Measurements from ENCODE around the gene MMP14. TPM values are rescaled to one million over a fixed set of nuclear protein-coding genes. Genes with fewer than 3 reads are reported as not detected.

MMP14 gene
- total RNA-seq, 1 donor from 2014 or later = 306 TPM

DNA sequence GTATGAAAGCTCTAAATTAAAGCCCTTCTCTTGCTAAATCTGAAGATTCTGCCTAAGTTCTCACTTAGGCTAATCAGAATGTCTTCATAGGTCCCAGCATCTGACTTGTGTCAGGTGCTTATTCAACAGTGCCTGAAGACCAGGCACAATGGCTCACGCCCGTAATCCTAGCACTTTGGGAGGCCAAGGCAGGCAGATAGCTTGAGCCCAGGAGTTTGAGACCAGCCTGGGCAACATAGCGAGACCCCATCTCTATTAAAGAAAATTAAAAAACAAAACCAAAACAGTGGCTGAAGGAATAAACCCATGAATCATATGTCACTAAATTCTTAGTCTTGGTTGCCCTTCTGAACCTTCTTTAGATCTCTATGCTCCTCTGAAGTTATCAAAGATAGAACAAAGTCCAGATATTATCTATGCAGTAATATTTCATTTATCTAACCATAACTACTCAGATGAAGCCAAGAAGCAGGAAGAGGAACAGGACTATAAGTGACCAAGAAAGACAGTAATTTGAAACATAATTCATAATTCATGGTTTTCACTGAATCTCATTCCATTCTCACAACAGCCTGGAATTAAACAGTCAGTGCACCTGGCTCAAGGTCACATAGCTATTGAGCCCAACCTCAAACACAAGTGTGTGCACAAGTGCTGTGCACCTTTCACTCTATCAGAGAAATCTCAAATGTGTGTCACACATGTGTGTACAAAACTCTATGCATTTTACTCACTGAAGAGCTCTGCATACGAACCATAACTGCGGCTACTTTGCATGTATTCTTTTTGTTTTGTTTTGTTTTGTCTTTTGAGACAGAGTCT is 27.8 kb upstream of the MMP14 start:
- peaks cover 4% of the 10 kb centered on the region for H3K9me3 Mint-ChIP-seq
- TF ChIP-seq, protein P1, sequence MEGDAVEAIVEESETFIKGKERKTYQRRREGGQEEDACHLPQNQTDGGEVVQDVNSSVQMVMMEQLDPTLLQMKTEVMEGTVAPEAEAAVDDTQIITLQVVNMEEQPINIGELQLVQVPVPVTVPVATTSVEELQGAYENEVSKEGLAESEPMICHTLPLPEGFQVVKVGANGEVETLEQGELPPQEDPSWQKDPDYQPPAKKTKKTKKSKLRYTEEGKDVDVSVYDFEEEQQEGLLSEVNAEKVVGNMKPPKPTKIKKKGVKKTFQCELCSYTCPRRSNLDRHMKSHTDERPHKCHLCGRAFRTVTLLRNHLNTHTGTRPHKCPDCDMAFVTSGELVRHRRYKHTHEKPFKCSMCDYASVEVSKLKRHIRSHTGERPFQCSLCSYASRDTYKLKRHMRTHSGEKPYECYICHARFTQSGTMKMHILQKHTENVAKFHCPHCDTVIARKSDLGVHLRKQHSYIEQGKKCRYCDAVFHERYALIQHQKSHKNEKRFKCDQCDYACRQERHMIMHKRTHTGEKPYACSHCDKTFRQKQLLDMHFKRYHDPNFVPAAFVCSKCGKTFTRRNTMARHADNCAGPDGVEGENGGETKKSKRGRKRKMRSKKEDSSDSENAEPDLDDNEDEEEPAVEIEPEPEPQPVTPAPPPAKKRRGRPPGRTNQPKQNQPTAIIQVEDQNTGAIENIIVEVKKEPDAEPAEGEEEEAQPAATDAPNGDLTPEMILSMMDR (IDR thresholded peaks at IDR 0.05; ENCODE audit: unreplicated experiment) = no peak
- H3K27ac Mint-ChIP-seq = peak overlapping the region; percentile 80
- no peak for DNase-seq (ENCODE audit: low spot score in 2 of 2, unreplicated experiment in 2 of 2)
- H3K36me3 Mint-ChIP-seq = peaks cover 4% of the 10 kb centered on the region
- H3K4me3 Mint-ChIP-seq = no peak overlapping the region
- H3K27me3 Mint-ChIP-seq (ENCODE audit: low read depth) = no peaks in the 10 kb centered on the region
- H3K4me1 Mint-ChIP-seq = peaks cover 18% of the 10 kb centered on the region

DNA sequence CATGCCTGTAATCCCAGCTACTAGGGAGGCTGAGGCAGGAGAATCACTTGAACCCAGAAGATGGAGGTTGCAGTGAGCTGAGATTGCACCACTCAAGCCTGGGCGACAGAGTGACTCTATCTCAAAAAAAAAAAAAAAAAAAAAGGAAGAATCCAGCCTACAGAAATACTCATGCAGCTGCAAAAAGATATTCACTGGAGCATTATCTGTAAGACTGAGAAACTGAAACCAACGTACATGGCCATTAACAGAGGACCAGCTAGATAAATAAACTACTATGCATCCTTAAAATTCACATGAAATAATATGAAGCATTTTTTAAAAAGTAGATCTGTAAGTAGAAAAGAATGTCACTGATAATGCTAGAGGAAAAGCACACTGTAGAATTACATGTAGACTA is 24.7 kb upstream of the MMP14 start:
- Mint-ChIP-seq H3K36me3 (no peaks in the 10 kb centered on the region), H3K4me3 (no peak overlapping the region), H3K4me1 (peaks cover 35% of the 10 kb centered on the region), H3K27ac (no peak overlapping the region), H3K9me3 (no peaks in the 10 kb centered on the region), H3K27me3 (ENCODE audit: low read depth) (no peaks in the 10 kb centered on the region)
- TF ChIP-seq, protein P1 (IDR thresholded peaks at IDR 0.05; ENCODE audit: unreplicated experiment) = no peak
- DNase-seq (ENCODE audit: low spot score in 2 of 2, unreplicated experiment in 2 of 2) = no peak

DNA sequence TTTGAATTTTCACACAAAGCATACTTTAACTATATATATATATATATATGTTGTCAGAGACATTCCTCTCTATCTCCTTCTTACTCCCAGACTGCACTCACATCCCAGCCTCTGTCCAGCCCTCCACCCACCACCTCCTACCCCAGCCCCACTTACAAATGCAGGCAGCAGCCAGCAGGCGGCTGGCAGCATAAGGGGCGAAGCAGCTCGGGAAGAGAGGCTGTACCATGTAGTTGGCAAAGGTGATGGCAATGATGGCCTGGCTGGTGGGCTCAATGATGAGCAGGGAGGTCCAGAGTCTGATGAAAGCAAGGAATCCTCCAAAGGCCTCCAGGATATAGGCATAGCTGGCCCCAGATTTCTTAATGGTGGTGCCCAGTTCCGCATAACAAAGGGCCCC is 23.6 kb upstream of the MMP14 start:
- H3K4me3 Mint-ChIP-seq = no peak overlapping the region
- H3K4me1 Mint-ChIP-seq = peaks cover 30% of the 10 kb centered on the region
- TF ChIP-seq, protein P1 (IDR thresholded peaks at IDR 0.05; ENCODE audit: unreplicated experiment) = no peak
- H3K27ac Mint-ChIP-seq = no peak overlapping the region
- no peak for DNase-seq (ENCODE audit: low spot score in 2 of 2, unreplicated experiment in 2 of 2)
- no peaks in the 10 kb centered on the region for H3K27me3 Mint-ChIP-seq (ENCODE audit: low read depth)
- no peaks in the 10 kb centered on the region for H3K9me3 Mint-ChIP-seq
- H3K36me3 Mint-ChIP-seq = no peaks in the 10 kb centered on the region

DNA sequence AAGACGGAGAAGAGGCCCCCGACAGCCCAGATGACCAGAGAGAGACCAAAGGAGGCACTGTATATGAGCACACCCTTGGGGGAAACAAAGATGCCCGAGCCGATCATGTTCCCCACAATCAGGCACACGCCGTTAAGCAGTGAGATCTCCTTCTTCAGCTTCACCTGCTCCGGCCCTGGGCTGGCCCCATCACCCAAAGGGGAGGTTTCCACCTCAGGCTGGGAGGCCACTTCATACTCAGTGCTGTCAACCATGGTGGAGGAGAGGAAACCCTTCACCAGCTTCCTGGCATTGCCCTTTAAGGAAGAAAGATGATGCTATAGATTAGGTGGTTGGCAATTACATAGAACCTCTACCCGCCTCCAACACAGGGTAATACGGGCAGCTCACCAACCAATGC is 23.2 kb upstream of the MMP14 start:
- TF ChIP-seq, protein P1 (IDR thresholded peaks at IDR 0.05; ENCODE audit: unreplicated experiment) = no peak
- H3K27me3 Mint-ChIP-seq (ENCODE audit: low read depth) = no peaks in the 10 kb centered on the region
- H3K4me1 Mint-ChIP-seq = peaks cover 30% of the 10 kb centered on the region
- no peaks in the 10 kb centered on the region for H3K36me3 Mint-ChIP-seq
- no peak overlapping the region for H3K27ac Mint-ChIP-seq
- no peaks in the 10 kb centered on the region for H3K9me3 Mint-ChIP-seq
- no peak for DNase-seq (ENCODE audit: low spot score in 2 of 2, unreplicated experiment in 2 of 2)
- H3K4me3 Mint-ChIP-seq = no peak overlapping the region

DNA sequence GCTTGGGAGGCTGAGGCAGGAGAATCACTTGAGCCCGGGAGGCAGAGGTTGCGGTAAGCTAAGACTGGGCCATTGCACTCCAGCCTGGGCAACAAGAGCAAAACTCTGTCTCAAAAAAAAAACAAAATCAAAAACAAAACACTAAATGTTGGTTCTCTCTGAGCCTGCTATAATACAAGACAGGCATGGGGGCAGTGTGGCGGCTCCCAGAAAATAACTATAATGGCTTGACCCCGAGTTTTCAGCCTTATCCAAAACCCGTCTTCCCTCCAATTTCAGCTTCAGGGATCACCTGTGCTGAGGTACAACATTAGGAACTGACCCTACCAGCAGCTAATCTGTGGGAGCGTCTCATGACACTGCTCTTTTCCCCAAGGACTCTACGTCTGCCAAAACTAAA is 22.0 kb upstream of the MMP14 start:
- no peaks in the 10 kb centered on the region for H3K9me3 Mint-ChIP-seq
- DNase-seq (ENCODE audit: low spot score in 2 of 2, unreplicated experiment in 2 of 2) = no peak
- H3K4me1 Mint-ChIP-seq = peaks cover 29% of the 10 kb centered on the region
- peak overlapping the region; percentile 62 for H3K27ac Mint-ChIP-seq
- H3K36me3 Mint-ChIP-seq = no peaks in the 10 kb centered on the region
- TF ChIP-seq, protein P1 (IDR thresholded peaks at IDR 0.05; ENCODE audit: unreplicated experiment) = no peak
- no peaks in the 10 kb centered on the region for H3K27me3 Mint-ChIP-seq (ENCODE audit: low read depth)
- no peak overlapping the region for H3K4me3 Mint-ChIP-seq

Data from mesothelial cell of epicardium (in vitro differentiated cells).